Measurements from ENCODE around the gene PPM1D. TPM values are rescaled to one million over a fixed set of nuclear protein-coding genes. Genes with fewer than 3 reads are reported as not detected.

Gene PPM1D
- polyA plus RNA-seq, 2 of the 4 experiments (the other 2 are of a cell fraction) = 10.5 to 13.5 TPM

GRCh38 chr17:60615840-60616239 is 15.8 kb downstream of the PPM1D start (continued):
- TF ChIP-seq ELK1 (IDR thresholded peaks at IDR 0.05; ENCODE audit: low read depth, low read length) (no peak), HOXB13 (CRISPR knock-in tag; IDR thresholded peaks at IDR 0.05; ENCODE audit: low read depth) (no peak), GATA3 (IDR thresholded peaks at IDR 0.05; ENCODE audit: borderline replicate concordance) (no peak), MAZ (IDR thresholded peaks at IDR 0.05; ENCODE audit: borderline replicate concordance, low read depth, low read length) (no peak), ZC3H11A (IDR thresholded peaks at IDR 0.05) (no peak), RCOR1 (IDR thresholded peaks at IDR 0.05; ENCODE audit: low read depth, low read length) (no peak), CBX2 (IDR thresholded peaks at IDR 0.05; ENCODE audit: borderline replicate concordance, low read depth) (no peak), HMGXB4 (CRISPR knock-in tag; IDR thresholded peaks at IDR 0.05; ENCODE audit: borderline replicate concordance) (no peak), JUN (IDR thresholded peaks at IDR 0.05) (no peak), JUNB (IDR thresholded peaks at IDR 0.05) (no peak), ZFP36 (IDR thresholded peaks at IDR 0.05; ENCODE audit: borderline replicate concordance, partially characterized antibody) (no peak), CHD2 (IDR thresholded peaks at IDR 0.05; ENCODE audit: low read length, partially characterized antibody) (no peak), BHLHE40 (IDR thresholded peaks at IDR 0.05; ENCODE audit: low read depth, low read length) (no peak), ESRRA (IDR thresholded peaks at IDR 0.05; ENCODE audit: borderline replicate concordance, low read length) (no peak)

- no peaks in the 10 kb centered on the region for H3K9me3 ChIP-seq
- DNase-seq (ENCODE audit: low read depth in 1 of 2, low spot score in 1 of 2) (no peak), ATAC-seq (no peak), FAIRE-seq (peak; percentile 77)
- ChIA-PET POLR2A (interaction anchor here (0.6 kb wide), 1 partner anchor 368 kb away, joined by 3 read pairs; no protein-coding TSS in a partner anchor), CTCF (interaction anchor here (0.7 to 9.6 kb wide), 3 partner anchors 14 to 20 kb away, joined by 3 to 80 read pairs (median 12); no protein-coding TSS in a partner anchor)
- no peak overlapping the region for H3K27ac ChIP-seq
- H3K4me3 ChIP-seq = no peak overlapping the region
- 98% methylated on average over 3 of the region's 3 CpGs for WGBS (ENCODE audit: missing lambda C conversion rate)
- TF ChIP-seq NR3C1 (IDR thresholded peaks at IDR 0.05) (no peak), HDAC2 (IDR thresholded peaks at IDR 0.05) (no peak), EHMT2 (IDR thresholded peaks at IDR 0.05; ENCODE audit: low read depth) (no peak), RNF2 (IDR thresholded peaks at IDR 0.05; ENCODE audit: borderline replicate concordance, low read depth) (no peak), KDM1A (IDR thresholded peaks at IDR 0.05; ENCODE audit: low read depth) (no peak), NFE2L2 (conservative IDR thresholded peaks at IDR 0.05; ENCODE audit: low read length) (no peak)
- no peak overlapping the region for H3K4me2 ChIP-seq
- peaks cover 14% of the 10 kb centered on the region for H3K4me1 ChIP-seq
Observed at GRCh38 chr17:60618080-60618479, 18.1 kb downstream of the PPM1D start.

GRCh38 chr17:60618854-60619526 is 19.0 kb downstream of the PPM1D start:
- Histone ChIP-seq H3K4me2 (peak overlapping the region; percentile 30), H3K4me3 (no peak overlapping the region), H3K4me1 (peaks cover 14% of the 10 kb centered on the region), H3K27ac (no peak overlapping the region), H3K9me3 (no peaks in the 10 kb centered on the region)
- FAIRE-seq (no peak), DNase-seq (ENCODE audit: low read depth in 1 of 2, low spot score in 1 of 2) (no peak), ATAC-seq (no peak; a peak in 1 of 6 replicates)
- CTCF ChIA-PET = interaction anchor here (0.8 to 9.6 kb wide), 4 partner anchors 10 to 29 kb away, joined by 3 to 80 read pairs (median 3); no protein-coding TSS in a partner anchor
- WGBS (ENCODE audit: missing lambda C conversion rate) = 37% methylated on average over 3 of the region's 3 CpGs
- POLR2A ChIA-PET = interaction anchor here (1.0 kb wide), 1 partner anchor 19 kb away, joined by 4 read pairs; the partner anchor contains the start of gene PPM1D
- TF ChIP-seq HMGXB4 (CRISPR knock-in tag; IDR thresholded peaks at IDR 0.05; ENCODE audit: borderline replicate concordance) (no peak), FOXS1 (CRISPR knock-in tag; IDR thresholded peaks at IDR 0.05) (no peak), CTCF (IDR thresholded peaks at IDR 0.05) (no peak), HEYL (CRISPR knock-in tag; IDR thresholded peaks at IDR 0.05) (no peak), HOXB13 (CRISPR knock-in tag; IDR thresholded peaks at IDR 0.05; ENCODE audit: low read depth) (no peak), ELK1 (IDR thresholded peaks at IDR 0.05; ENCODE audit: low read depth, low read length) (no peak), BCL3 (IDR thresholded peaks at IDR 0.05) (no peak), ZNF302 (CRISPR knock-in tag; IDR thresholded peaks at IDR 0.05) (no peak), HOXA7 (CRISPR knock-in tag; IDR thresholded peaks at IDR 0.05) (no peak)

All from A549 (cell line).